GM21515 (cell line): Measurements from ENCODE around the gene PRUNE2.
"Not testable (repeated sequence)": the region's sequence is repeated elsewhere in the genome, so short reads cannot be mapped to it uniquely, and the experiment has no call there.

Experiments used
- ATAC-seq: cut with Tn5 transposase; IDR thresholded peaks from one replicate; pipeline ENCODE4 v1.9.1; 2021; ENCODE audit not compliant: unreplicated experiment

Gene PRUNE2

GRCh38 chr9:76608575-76609273, 297.2 kb downstream of the PRUNE2 start:
- ATAC-seq: no peak

GRCh38 chr9:76607730-76608436, 298.0 kb downstream of the PRUNE2 start:
- ATAC-seq: no peak

- peak; percentile 90 for ATAC-seq
These were observed 300.5 kb downstream of the PRUNE2 start for GRCh38 chr9:76605321-76605900.

DNA sequence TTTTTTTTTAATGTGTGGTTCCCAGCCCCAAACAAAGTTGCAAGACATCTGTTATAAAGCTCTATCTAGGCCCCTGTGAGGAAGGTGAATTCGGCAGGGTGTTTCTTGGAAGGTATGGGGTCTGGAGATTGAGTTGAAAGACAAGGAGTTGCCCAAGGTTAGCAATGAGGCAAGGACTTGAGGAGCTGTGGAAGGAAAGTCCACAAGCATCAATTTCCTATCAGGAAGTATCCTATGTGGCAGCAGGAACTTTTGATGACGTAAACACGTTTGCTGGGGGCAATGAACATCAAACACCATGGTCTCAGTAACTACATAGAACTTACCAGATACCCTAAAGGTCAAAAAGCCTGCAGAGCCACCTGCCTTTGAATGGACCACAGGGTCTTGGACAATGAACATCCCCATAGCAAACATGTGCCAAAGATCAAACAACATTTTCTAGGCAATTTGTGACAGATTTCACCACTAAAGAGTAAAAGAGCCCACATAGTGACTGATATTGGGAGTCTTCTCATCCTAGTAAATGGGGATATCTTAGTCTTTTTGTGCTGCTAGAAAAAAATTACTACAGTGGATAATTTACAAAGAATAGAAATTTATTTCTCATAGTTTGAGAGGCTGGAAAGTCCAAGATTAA, 301.9 kb downstream of the PRUNE2 start:
- ATAC-seq: no peak

DNA sequence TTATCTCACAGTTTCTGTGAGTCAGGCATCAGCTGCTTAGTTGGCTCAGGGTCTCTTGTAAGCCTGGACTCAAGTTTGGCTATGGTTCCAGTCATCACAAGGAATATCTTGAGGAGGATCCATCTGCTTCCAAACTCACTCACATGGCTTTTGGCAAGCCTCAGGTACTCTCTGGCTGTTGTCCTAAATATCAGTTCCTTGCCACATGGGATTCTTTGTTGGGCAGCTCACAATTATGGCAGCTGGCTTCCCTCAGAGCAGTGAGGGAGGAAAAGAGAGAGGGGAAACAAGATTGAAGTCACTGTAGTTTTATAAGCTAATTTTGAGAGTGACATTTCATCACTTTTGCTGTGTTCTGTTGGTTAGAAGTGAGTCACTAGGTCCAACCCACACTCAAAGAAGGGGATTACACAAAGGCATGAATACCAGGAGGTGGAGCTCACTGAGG, 302.4 kb downstream of the PRUNE2 start:
- no peak for ATAC-seq

- ATAC-seq: no peak
These were observed 303.7 kb downstream of the PRUNE2 start for GRCh38 chr9:76602199-76602598.

- no peak for ATAC-seq
These were observed 305.8 kb downstream of the PRUNE2 start for GRCh38 chr9:76600007-76600615.

DNA sequence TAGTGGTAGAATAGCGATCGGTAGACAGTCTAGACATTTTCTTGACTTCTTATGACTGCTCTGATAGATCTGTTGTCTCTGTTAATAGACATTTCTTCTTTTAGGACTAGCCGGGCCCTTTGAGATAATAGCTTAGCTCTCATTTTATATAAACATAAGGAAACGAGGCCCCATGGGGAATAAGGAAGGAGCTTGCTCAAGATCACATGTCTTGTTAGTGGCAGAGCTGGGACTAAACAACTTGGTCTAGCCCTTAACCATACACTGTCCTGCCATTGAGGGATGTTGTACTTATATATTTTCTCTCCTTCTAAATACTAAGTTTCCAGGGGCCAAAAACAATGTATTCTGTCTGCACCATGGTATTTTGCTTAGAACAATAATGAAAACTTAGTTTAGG, 306.9 kb downstream of the PRUNE2 start:
- no peak for ATAC-seq

- ATAC-seq: no peak
These were observed 310.3 kb downstream of the PRUNE2 start for GRCh38 chr9:76595645-76596044.

DNA sequence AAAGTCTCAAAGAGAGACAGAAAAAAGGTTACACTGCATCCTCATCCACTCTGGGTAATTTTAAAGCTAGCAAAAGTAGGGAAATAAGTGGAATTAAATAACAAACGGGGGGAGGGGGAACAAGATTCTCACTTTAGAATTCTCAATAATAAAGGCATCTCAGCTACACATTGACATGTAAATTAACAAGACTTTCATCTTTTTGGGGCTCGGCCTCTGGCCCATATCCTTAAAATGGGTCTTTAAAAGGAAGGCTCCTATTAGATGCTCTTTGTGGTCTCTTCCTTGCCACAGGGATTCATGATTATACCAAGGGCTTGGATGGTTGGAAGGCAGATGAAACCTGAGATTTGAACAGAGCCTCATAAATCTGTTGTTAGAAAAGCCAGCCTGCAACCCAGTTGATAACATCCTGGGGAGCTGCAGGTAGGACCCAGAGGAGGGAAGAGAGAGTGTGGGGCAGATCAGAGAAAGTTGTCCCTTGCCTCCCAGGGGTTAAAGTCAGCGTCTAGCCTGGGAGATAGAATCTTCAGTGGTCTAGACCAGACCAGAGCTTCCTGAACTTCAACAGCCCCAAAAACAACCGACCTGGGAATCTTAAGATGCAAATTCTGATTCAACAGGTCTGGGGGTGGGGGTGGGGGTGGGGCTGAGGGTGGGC, 311.0 kb downstream of the PRUNE2 start:
- ATAC-seq: no peak

GRCh38 chr9:76593961-76594735, 311.8 kb downstream of the PRUNE2 start:
- ATAC-seq: not testable (repeated sequence)

DNA sequence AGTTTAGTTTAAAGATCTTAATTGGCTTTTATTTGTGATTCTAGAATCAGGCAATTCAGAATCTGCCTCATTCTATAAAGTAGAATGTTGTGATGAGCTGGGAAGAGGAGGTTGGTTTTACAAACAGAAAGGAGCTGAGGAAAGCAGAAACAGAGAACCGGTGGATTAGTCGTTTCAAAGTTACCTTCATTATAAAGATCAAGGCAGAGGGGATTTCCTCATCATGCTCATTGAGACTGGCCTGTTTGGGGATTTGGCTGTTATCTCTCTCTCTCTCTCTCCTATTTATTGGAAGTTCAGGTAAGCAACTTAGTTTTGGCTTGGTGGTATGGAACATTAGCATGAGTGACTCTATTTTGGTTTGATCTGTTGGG, 313.0 kb downstream of the PRUNE2 start:
- no peak for ATAC-seq

DNA sequence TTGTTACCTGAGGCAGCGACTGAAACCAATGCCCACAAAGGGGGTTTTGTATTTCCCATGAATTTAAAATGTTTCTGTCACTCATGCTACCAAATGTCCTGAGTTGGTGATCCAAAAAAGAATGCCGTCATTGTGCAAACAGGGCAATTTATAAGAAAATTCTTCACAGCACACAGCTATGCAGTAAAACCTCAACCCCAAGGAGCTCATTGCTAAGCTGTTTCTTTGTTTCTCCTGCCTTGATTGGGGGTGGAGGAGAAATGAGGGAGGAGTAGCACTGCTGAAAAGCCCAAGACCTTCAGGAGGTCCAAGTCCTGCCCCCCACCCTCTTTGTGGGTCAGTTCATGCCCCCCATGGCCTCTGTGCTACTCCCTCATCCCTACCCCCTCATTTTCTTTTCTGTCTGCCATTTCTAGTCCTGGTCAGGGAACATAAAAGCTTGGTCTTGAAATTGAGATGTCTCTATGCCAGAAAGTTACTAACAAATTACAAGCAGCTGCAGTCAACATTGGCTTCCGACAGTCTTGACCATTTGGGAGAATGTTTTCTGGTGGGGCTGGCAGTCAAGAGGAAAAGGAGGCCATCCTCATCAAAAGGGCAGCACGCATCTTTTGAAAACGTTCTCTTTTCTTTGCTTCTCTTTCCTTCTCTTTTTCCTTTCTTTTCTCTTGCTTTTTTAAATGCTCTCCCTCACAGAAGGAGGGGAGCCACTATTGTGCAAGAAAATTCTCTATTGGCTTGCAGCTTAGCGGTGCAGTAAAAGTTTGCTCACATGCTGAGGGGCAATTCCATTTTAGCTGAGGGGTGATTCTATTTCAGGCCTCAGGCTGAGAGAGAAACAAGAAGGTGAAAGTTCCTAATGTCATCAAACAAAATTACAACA, 313.6 kb downstream of the PRUNE2 start:
- no peak for ATAC-seq

GRCh38 chr9:76591256-76591950, 314.5 kb downstream of the PRUNE2 start:
- no peak for ATAC-seq

DNA sequence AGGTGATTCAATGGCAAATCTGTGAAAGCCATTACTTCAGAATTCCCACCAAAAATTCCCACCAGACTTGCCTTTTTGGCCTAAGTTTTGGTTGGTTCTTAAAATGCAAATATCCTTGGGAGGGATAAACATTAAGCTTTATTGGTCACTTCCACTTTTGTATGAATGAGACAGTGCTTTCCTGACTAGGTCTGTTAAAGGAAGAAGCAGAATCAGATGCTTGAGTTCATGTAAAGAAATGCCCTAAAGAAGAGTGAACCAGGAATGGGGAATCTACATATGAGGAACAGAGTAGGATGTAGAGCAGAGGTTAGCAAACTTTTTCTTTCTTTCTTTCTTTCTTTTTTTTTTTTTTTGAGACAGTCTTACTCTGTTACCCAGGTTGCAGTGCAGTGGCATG, 317.6 kb downstream of the PRUNE2 start:
- ATAC-seq: no peak

- no peak for ATAC-seq
These were observed 319.3 kb downstream of the PRUNE2 start for GRCh38 chr9:76586390-76587314.
